GM21515 (cell line): Measurements from ENCODE around the gene EFCAB6.

Source experiments
- ATAC-seq: cut with Tn5 transposase; IDR thresholded peaks from one replicate; pipeline ENCODE4 v1.9.1; 2021; ENCODE audit not compliant: unreplicated experiment

The EFCAB6 gene

DNA sequence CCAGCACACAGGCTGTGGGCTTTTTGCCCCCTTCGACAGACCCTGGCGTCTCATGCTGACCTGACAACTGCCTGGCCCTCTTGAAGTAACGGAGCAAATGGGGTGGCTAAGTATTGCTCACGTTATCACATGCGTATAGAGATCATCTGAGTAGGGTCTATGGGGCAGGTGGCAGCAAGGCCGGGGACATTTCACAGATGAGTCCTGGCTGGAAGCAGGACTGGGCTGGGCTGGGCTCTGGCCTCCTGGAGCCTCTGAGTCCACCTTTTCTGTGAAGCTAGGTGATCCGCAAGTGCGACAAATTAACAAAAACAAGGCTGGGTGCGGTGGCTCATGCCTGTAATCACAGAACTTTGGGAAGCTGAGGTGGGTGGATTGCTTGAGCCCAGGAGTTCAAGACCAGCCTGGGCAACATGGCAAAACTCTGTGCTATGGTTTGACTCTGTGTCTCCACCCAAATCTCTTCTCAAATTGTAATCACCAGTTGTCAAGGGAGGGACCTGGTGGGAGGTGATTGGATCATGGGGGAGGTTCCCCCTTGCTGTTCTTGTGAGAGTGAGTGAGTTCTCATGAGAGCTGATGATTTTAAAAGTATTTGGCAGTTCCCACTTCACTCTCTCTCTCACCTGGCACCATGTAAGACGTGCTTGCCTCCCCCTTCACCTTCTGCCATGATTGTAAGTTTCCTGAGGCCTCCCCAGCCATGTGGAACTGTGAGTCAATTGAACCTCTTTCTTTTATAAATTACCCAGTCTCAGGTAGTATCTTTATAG lies 278.3 kb downstream of the EFCAB6 start:
- ATAC-seq, result no peak

DNA sequence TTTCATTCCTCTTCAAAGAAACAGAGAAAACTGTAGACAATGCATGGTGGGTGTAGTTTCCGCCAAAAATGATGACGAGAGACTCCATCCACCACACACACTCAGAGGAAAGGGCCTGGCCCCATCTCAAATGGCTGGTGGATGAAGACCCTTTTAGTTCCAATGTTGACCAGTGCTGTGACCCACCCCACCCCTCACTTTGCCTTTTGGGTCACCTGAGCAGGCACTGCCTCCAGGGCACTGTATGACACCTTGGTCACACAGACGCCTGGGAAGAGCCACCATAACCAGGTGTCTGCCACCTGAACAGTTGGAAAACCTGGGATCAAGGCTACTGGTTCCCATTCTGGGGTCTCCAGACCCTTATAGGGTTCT lies 279.0 kb downstream of the EFCAB6 start:
- ATAC-seq, result no peak

DNA sequence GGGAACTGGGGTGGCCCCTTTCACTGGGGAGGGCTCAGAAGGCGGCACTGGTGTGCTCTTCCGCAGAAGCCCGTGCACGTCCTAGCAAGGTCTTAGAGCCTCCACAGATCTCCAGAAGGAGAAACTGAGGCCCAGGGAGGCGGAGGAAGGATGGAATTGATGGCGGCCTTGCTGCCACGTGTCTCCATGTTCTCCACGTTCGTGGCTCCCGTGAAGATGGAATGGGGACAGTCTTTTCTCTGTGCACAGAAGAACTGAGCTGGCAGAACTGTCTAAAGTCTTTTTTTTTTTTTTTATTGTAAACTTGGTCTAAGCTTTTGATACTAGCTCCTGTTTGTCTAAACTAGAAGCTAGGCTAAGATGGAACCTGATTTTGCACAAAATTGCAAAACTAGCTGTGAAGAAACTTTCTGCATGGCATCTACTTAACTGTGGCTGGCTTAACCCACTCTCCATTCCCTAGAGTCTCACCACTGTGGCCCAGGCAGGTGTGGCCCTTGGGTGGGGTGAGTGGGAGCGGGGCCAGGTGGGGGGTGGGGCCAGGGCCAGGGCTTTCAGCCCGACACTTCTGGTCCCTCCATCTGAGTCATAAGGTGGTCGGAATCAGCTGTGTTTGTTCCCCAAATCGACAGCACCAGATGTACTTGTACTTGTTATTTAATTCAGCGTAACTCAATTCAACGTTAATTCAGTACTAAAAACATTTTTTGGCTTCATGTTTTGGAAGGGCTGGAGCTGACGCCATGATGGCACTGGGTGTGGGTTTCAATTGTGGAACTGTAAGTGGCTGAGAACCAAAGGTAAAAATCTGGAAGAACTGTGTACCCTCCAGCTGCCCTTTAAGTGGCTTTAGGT lies 279.6 kb downstream of the EFCAB6 start:
- ATAC-seq, result no peak

DNA sequence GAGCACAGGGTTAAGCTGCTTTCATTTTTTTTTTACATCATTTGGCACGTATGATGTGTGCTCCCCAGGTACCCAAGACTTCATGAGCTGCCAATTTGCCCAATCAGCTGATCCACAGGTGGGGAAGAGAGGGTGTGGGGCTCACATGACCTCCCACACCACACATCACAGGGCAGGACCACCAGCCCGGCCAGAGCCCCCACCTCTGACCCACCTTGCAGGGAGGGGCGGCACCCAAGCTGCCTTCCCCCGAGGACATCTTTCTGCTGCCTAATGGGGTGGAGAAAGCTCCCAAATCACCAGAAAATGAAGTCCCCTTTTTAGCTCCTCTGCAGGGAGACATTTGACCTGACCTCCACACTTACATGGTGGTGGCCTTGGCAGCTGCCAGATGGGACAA lies 280.5 kb downstream of the EFCAB6 start:
- ATAC-seq, result no peak

DNA sequence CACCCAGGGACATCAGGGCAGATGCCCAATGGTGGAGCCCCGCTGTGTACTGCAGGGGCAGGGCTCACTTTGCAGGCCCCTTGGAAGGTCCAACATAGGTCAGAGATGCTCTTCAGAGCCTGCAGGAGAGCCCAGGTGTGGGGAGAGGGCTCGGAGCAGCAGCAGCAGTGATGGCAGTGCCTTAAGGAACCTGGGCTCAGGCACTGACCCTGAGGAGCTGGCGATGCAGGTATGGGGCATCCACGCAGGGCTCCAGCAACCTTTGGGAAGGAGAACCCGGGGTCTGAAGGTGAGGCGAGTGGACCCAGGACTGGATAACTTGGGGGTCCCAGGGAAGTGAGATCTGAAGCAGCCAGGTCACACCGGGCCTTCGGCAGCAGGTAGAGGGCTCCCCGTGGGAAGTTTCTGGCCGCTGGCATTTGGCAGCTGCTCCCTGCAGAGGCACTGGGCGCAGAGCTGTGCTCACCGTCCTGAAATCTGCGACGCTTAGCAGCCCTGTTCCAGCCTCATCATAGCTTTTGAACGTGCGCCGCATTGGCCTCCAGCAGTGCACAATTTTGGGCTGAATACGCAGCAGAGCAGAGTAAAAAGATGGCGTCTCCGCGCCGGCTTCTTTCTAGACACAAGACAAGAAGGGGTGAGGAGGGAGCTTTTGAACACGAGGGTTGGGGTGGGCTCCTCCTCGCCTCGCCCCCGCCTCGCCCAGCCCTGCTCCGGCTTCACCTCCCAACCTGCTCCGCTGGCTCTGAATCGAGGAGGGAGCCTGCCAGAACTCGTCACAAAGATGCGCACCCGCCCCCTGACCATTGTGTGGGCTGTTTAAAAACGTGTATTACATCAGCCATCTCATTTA lies 281.5 kb downstream of the EFCAB6 start:
- ATAC-seq, result no peak

DNA sequence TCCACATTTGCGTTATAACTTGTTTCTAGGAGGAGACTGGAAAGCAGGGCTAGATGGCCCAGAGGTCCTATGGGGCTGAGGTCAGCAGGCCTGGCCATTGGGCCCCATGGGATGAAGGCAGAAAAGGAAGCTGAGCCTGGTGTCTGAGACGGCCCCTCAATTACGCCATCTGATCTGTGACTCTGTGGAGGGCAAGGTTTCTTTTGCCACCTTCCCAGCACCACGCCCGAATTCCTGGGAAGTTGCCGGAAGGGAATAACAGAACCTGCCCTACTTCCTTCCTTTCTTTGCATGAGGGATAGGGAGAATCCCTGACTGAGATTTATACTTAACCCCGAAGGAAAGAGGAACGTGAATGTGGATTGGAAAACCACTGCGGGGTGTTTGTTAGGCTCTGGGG lies 282.2 kb downstream of the EFCAB6 start:
- no peak for ATAC-seq

DNA sequence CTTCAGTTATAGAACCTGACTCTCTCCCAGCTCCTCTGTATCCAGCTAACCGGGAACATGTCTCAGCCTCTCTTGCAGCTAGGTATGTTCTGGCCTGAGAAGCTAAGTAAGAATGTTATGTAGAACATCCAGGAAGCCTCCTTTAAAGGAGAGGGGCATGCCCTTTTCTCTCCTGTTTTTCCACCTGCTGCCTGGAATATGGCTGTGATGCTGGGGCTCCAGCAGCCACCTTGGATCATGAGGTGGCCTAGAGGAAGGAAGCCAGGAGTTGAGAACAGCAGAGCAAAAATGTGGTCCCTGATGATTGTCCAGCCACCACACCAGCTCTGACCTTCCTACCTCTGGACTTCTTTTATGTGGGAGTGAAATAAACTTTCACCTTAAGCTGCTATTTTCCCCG lies 282.6 kb downstream of the EFCAB6 start:
- ATAC-seq, result no peak

DNA sequence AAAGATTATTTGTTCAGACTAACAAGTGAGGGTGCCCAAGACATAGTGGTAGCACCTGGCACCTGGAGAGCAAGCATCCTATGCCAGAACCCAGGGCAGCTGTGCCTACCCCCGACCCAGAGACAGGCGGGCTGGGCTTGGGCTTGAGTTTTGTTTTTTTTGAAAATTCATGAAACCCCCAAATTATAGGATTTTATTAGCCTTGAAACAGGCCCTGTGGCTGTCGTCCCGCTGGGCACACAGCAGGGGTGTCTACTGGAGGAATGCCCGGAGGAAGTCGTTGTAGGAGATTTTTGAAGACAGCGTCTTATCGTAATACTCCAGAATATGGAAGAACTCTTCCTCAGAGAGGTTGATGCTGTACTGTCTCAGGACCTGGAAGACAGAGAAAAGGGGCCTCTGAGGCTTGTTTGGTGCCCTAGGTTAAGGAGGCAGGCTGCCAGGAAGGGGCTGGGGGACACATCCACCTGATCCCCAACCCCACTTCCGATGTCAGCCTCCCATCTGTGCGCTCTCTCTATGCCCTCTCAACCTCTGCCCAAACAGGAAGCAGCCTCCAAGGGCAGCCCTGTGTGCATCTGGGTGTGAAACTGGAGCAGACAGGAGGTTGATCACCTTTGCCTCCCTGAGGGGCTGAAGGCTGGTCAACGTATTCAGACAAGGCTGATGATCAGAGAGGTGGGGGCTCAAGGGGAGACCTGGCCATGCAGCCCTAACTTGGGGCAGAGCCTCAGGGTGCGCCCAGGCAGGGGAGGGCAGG lies 283.3 kb downstream of the EFCAB6 start:
- ATAC-seq, result no peak

DNA sequence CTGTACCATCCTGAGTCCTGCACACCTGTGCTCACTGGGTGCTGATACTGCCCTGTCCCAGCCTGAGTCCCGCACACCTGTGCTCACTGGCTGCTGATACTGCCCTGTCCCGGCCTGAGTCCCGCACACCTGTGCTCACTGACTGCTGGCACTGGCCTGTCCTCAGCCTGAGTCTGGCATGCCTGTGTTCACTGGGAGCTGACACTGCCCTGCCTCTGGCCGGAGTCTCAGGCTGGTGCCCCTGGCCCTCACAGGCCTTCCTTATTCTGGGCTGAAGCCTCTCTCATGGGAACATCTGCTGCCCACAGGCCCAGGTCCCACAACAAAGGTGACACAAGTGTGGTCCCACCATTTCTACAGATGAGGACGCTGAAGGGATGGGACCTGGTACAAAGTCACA lies 285.2 kb downstream of the EFCAB6 start:
- no peak for ATAC-seq

DNA sequence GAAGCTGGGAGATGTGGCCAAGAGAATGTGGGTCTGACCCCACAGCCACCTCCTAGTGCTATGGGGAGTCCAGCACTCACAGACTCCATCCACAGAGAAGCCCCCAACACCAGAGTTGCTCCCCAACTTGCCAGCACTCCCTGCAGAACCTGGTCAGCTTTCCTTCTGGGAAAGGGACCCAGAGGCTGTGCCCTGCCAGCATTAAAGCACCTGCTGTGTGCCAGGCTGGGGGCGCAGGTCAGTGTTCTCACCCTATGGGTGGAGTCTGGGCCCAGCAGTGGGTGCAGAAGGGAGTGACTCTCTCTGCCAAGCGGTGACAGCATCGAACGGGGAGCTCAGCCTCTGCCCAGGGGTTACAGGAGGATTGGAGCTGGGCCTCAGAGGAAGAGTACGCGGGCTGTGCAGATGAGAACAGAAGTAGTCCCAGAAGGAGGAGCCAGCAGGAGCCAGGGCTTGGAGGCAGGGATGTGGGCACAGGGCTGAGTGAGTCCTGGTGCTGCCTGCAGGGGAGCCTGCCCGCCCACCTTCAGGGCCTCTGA lies 285.9 kb downstream of the EFCAB6 start:
- no peak for ATAC-seq

DNA sequence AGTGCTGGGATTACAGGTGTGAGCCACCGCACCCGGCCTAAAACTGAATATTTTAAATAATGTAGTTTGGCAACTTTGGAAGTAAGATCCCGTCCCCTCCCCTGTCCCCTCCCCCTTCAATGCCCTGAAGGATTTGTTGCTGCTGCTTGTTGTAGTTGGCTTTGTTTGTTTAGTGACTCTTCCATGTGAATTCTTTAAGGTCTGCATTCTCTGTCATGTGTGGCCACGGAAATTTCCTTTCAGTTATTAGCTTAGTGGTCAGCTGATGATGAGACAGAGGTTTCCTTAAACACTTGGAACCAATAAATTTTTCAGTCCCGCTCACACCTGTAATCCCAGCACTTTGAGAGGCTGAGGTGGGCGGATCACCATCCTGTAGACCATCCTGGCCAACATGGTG lies 290.4 kb downstream of the EFCAB6 start:
- no peak for ATAC-seq

DNA sequence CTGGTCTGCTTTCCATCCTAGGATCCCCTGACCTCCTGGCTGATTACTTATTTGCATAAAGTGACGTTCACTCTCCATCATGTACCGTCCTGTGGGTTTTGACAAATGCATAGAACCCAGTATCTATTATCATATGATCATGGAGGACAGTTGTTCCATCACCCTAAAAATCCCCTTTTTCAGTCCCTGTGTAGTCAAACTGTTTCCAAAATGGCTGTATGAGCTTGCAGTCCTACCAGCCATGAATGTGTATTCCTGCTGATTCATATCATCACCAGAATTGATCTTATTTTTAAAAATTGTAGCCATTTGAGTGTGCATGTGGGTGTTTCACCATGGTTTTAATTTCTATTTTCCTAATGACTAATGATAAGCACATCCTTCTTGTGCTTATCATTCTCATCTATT lies 291.5 kb downstream of the EFCAB6 start:
- ATAC-seq, result no peak

DNA sequence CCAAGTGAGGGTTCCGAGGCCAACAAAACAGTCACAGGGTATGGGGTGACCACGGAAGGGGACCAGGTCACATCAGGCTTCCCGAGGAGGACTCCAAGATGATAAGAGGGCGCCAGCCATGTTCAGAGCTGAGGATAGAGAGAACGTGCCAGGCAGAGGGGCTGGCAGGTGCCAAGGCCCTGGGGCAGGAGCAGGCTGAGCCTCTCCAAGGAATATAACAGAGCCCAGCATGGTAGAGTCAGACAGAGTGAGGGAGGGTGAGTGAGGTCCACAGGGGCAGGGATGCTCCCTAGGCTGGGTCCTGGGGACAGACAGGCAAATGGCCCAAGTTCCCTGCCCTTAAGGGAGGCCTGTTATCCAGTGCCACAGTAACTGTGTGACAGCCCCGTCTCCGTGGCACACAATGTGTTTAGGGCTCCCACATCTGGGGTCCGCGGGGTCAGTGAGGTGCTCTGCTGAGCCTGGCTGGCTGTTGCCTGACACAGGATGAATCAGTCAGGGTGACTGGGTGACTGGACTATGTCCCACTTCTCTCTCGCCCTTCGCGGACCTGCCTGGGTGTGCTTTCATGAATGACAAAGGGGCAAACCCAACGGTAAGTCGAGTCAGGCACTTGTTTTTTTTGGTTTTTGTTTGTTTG lies 295.0 kb downstream of the EFCAB6 start:
- ATAC-seq, result no peak

DNA sequence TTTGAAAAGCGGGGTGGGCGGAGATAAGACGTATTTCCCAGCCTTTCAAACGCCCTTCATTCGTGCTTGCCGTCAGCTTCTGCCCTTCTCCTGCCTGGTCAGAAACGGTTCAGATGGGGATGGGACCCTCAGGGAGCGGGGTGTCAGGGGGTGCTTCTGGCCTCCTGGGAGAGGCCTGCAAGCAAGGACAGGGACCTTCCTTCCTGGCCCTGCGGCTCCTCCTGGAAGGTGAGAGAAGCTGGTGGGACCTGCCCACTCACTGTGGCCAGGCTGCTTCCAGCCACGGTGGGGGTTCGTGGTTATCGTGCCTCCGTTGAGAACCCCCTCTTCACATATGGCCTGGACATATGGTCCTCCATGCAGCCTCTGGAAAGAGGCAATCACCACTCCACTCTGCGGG lies 295.7 kb downstream of the EFCAB6 start:
- no peak for ATAC-seq

DNA sequence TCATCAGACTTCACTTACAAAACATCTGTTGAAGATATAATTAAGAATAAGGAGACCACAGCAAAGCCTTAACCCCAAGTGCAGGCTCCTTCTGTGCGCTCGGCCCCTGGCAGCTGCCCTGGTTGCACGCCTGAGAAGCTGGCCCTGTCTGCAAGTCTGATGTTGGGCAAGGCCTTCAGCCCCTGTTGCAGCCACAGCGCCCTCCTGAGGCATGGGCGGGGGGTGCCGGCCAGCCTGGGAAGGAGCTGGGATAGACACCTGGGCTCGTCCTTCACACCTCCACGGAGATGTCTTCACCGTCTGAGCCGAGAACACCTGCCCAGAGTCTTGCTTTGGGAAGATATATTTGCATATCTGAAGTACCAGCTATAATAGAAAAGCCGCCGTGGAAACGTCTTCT lies 296.2 kb downstream of the EFCAB6 start:
- no peak for ATAC-seq

DNA sequence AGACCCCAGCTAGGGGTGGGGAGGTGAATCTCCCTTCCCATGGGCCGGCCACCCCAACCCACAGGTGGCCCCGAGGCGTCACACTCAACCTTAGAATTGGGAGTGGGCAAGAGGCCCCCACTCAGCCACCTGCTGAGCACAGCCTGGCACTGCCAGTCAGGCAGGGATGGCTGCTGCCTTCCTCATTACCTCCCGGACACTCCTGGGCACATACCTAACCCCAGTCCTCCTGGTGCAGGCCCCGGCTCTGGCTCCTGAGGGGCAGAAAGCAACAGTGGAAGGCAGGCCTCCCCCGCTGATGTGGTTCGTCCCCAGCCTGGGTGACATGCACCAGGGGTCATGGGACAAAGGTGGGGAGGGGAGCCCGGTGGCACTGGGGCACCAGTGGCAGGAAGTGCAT lies 296.7 kb downstream of the EFCAB6 start:
- ATAC-seq, result no peak

DNA sequence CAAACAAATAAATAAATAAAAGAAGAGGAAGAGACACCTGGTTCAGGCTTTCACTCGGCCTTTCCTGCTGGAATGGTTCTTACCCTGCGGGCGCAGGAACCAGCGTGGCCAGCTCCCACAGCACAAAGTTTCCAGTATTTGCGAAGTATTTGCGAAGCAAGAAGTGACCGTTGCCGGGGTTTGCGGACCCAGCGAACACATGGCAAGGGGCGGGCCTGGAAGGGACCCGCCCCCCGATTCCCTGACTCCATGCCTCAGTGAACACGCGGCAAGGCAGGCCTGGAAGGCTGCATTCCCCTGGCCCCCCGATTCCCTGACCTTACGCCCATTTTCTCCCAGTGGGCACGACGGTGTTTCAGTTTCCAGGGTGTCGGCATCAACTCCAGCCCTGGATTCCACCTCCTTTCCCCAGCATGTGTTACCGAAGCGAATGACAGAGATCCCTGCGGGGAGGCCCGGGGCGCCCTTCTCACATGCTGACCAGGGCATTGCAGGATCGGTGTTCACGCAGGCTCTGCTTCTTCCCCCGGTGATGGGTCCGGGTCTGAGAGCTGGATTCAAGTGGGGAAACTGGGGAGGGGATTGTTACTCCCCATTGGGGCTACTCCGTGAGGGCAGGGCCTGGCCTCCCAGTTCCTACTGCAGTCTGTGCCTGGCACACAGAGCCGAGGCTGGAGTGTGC lies 297.5 kb downstream of the EFCAB6 start:
- no peak for ATAC-seq

DNA sequence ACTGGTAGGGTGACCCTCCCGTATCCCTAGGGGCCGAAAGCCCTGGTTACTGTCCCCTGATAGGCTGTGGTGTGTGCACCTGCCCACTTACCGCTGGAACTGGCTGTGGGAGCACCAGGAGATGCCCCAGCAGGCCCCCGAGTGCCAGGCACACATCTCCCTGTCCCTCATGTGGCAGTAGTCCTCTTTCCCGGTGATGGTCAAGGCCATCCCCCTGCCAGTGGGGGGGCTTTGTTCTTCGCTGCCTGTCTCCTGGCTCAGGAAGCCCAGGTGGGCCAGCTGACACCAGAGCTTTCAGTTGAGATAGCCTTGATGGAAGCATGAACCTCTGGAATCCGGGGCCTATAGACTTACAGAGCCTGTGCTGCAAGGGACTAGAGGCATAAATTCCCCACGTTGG lies 299.8 kb downstream of the EFCAB6 start:
- ATAC-seq, result no peak

DNA sequence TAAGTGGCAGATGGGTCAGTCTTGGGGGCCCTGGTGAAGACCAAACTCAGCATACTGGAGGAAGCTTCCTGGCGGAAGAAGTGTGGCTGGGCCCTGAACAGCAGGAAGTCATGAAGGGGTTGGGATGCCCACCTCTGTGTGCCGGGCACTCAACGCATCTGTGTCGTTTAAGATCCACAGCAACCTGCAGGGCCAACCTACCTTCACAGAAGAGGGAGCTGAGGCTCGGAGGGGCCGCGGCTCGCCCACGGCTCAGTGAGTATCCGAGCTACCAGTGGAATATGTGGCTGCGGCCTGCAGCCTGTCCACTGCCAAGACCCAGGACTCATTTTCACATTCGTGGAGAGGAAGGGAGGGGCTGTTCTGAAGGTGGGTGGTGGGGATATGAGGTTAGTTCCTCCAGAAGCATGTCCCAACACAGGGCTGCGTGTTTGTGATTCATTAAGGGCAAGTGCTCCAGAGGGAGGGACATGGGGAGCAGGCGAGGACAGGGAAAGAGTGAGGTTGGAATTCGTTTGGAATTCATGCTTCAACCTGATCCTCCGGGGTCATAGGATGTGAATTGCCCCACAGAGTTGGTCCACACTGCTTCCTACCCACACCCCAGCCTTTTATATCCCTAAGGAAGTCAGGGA lies 300.7 kb downstream of the EFCAB6 start:
- ATAC-seq, result no peak
